ENCODE results near the gene PLAAT1. TPM values are rescaled to one million over a fixed set of nuclear protein-coding genes. Genes with fewer than 3 reads are reported as not detected.

PLAAT1 gene
- total RNA-seq, 1 donor from 2014 or later, result 3.0 TPM

DNA sequence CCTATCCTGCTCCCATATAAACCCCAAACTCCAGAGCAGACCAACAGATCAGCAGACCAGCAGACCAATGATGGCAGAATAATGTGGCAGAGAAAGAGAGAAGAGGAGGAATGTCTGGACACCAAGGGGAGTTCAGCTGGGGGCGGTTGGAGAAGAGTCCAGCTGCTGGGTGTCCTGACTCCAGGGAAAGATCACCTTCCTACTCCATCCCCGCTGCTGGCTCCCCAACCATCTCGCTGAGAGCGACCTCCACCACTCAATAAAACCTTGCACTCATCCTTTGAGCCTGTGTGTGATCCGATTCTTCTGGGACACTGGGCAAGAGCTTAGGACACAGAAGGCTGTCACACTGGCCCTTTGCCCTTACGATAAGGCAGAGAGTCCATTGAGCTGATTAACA lies 12.8 kb upstream of the PLAAT1 start:
- Mint-ChIP-seq H3K9me3 (no peaks in the 10 kb centered on the region), H3K36me3 (no peaks in the 10 kb centered on the region), H3K4me3 (no peak overlapping the region), H3K27ac (no peak overlapping the region), H3K4me1 (ENCODE audit: unreplicated experiment) (peaks cover 22% of the 10 kb centered on the region), H3K27me3 (peaks cover 5% of the 10 kb centered on the region)
- no peak for DNase-seq (ENCODE audit: extremely low spot score, unreplicated experiment)
- TF ChIP-seq, protein P1, sequence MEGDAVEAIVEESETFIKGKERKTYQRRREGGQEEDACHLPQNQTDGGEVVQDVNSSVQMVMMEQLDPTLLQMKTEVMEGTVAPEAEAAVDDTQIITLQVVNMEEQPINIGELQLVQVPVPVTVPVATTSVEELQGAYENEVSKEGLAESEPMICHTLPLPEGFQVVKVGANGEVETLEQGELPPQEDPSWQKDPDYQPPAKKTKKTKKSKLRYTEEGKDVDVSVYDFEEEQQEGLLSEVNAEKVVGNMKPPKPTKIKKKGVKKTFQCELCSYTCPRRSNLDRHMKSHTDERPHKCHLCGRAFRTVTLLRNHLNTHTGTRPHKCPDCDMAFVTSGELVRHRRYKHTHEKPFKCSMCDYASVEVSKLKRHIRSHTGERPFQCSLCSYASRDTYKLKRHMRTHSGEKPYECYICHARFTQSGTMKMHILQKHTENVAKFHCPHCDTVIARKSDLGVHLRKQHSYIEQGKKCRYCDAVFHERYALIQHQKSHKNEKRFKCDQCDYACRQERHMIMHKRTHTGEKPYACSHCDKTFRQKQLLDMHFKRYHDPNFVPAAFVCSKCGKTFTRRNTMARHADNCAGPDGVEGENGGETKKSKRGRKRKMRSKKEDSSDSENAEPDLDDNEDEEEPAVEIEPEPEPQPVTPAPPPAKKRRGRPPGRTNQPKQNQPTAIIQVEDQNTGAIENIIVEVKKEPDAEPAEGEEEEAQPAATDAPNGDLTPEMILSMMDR (conservative IDR thresholded peaks at IDR 0.05), result no peak

DNA sequence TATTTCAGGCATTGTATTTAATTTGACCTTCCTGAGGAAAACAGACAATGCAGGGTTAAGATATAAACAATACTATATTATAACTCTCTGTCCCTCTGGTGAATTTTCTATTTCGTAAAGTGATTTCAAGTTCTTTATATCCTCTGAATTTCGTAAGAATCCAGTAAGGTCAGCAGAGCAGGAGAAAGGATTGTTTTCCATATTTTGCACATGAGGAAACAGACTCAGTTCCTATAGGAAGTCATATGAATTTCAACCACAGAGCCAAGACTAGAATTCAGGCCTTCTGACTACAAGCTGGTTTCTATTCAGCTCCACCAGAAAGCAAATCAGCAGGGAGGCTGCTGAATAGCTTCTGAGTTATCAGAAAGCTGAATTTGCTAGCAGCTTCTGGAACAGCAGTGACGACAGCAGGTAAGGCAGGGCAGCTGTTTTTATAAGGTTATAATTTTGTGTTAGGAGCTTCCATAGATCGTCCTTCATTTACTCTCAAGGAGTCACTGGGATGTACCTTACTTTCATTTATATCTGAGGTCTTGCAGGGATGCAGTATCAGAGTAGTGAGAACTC lies 11.1 kb upstream of the PLAAT1 start:
- no peak overlapping the region for H3K4me3 Mint-ChIP-seq
- H3K27ac Mint-ChIP-seq, result no peak overlapping the region
- DNase-seq (ENCODE audit: extremely low spot score, unreplicated experiment), result no peak
- H3K36me3 Mint-ChIP-seq, result no peaks in the 10 kb centered on the region
- H3K9me3 Mint-ChIP-seq, result no peaks in the 10 kb centered on the region
- peaks cover 22% of the 10 kb centered on the region for H3K4me1 Mint-ChIP-seq (ENCODE audit: unreplicated experiment)
- H3K27me3 Mint-ChIP-seq, result peaks cover 5% of the 10 kb centered on the region
- TF ChIP-seq, protein P1 (conservative IDR thresholded peaks at IDR 0.05), result no peak

DNA sequence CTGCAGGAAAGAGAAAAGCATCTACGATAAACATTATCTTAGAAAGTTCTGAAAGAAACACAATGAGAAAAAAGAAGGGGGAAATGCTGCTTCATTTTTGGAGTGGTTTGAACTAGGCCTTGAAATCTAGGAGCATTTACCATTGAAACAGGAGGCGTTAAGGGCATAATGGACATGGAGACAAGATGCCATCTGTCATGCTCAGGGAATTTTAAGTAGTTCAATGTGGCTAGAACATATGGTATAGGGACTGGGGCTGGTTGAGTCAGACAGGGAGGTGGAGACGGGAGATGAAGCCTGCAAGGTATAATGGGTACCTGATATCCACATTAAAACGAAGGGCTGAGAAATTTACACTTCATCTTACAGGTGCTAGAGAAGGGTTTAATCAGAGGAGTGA lies 10.4 kb upstream of the PLAAT1 start:
- H3K27ac Mint-ChIP-seq, result no peak overlapping the region
- peaks cover 20% of the 10 kb centered on the region for H3K4me1 Mint-ChIP-seq (ENCODE audit: unreplicated experiment)

DNA sequence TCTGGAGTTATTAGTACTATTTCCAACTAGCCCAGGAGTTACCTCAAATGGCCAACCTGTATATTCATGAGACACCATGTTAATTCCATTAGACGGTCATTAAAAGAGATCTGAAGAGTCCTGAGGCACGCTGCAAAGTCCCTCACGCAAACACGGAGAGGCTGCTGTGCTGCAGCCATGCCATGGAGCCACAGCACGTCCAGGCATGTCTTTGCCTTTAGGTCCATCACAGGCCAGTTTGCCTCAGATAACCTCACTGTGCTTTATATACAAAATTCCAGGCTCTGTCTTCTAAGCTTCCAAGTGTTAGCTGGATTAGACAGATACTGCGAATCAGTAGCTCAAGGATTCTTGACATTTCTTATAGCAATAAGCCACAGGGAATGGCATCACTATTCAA lies 9.8 kb upstream of the PLAAT1 start:
- Mint-ChIP-seq H3K4me1 (ENCODE audit: unreplicated experiment) (peaks cover 14% of the 10 kb centered on the region), H3K27me3 (peaks cover 3% of the 10 kb centered on the region), H3K27ac (no peak overlapping the region), H3K9me3 (no peaks in the 10 kb centered on the region), H3K4me3 (no peak overlapping the region), H3K36me3 (no peaks in the 10 kb centered on the region)
- TF ChIP-seq, protein P1 (conservative IDR thresholded peaks at IDR 0.05), result no peak
- no peak for DNase-seq (ENCODE audit: extremely low spot score, unreplicated experiment)

More for the DNA sequence above, 10.4 kb upstream of the PLAAT1 start:
- no peaks in the 10 kb centered on the region for H3K9me3 Mint-ChIP-seq
- H3K27me3 Mint-ChIP-seq, result peaks cover 5% of the 10 kb centered on the region
- TF ChIP-seq, protein P1 (conservative IDR thresholded peaks at IDR 0.05), result no peak
- no peak for DNase-seq (ENCODE audit: extremely low spot score, unreplicated experiment)
- no peak overlapping the region for H3K4me3 Mint-ChIP-seq
- no peaks in the 10 kb centered on the region for H3K36me3 Mint-ChIP-seq

DNA sequence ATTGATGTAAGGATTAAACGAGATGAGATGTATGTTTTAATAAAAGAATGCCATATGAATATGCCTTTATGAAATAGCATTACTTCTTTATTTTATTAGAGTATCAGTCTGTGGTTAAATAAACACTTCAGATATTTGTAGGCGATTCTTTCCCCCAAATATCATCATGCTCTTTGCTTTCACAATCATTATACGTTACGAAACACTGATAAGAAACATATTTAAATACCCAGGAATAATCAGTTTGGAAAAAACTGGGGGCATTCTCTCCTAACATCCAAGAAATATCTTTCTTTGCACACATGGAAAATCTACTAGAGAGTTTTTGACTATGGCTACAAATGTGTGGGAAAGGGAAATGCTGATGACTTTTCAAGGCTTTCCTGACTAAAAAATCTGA lies 4.4 kb upstream of the PLAAT1 start:
- H3K36me3 Mint-ChIP-seq, result no peaks in the 10 kb centered on the region
- no peaks in the 10 kb centered on the region for H3K27me3 Mint-ChIP-seq

More for the DNA sequence above, 4.4 kb upstream of the PLAAT1 start:
- Mint-ChIP-seq H3K4me3 (no peak overlapping the region), H3K9me3 (no peaks in the 10 kb centered on the region), H3K4me1 (ENCODE audit: unreplicated experiment) (no peaks in the 10 kb centered on the region), H3K27ac (no peak overlapping the region)
- TF ChIP-seq, protein P1 (conservative IDR thresholded peaks at IDR 0.05), result no peak
- no peak for DNase-seq (ENCODE audit: extremely low spot score, unreplicated experiment)

All from type B pancreatic cell (in vitro differentiated cells).